GM12878 (cell line): ENCODE measurements around the gene CSNK1G3. TPM values are rescaled to one million over a fixed set of nuclear protein-coding genes. Genes with fewer than 3 reads are reported as not detected.

Source experiments
- ATAC-seq: fragments of 200-7000 bp; cut with Tn5 transposase; 3 replicates; pipeline ENCODE4 v1.9.1; 2020; ENCODE audit warnings: mild to moderate bottlenecking, moderate library complexity
- BruUV-seq: library from RNA; stranded (reverse); fragments of 400-500 nt; replicated peaks from 2 replicates; lab custom pipeline; 2021; lab: Mats Ljungman, UMichigan
- CTCF ChIA-PET: fragments of 300-600 bp; sonication (Branson Sonifier 250); formaldehyde crosslinking; extraction: SDS; loops from one replicate; lab custom pipeline; 2021; ENCODE audit warnings: inconsistent platforms; lab: Yijun Ruan, JAX
- POLR2A ChIA-PET: fragments of 350-600 bp; formaldehyde crosslinking; extraction: SDS; loops from one replicate; lab custom pipeline; 2021; ENCODE audit warnings: inconsistent platforms; lab: Charles Lee
- RAD21 ChIA-PET: fragments of 300-600 bp; sonication (Branson Sonifier 250); formaldehyde crosslinking; loops from one replicate; lab custom pipeline; 2023; ENCODE audit warnings: antibody characterized with exemption; ENCODE audit not compliant: unreplicated experiment; lab: Charles Lee
- SMC1A ChIA-PET: fragments of 300-600 bp; sonication (Branson Sonifier 250); formaldehyde crosslinking; loops from one replicate; lab custom pipeline; 2023; ENCODE audit not compliant: unreplicated experiment, uncharacterized antibody; lab: Charles Lee
- DNase-seq: peaks from one replicate; pipeline ENCODE4 v3.0.0-alpha.2; 2011; ENCODE audit warnings: low read depth, low spot score
- FAIRE-seq: peaks from 3 replicates; lab custom pipeline; 2011; peaks lifted over from hg19 to GRCh38; lab: Jason Lieb, UNC
- H2AFZ ChIP-seq: 2 replicates; pipeline ENCODE4 v1.6.0; 2011; ENCODE audit warnings: low read depth, low read length, control low read depth; ENCODE audit not compliant: control insufficient read depth
- H3K27ac ChIP-seq: 2 replicates; pipeline ENCODE4 v1.5.1; 2011; ENCODE audit warnings: control low read depth; ENCODE audit not compliant: control insufficient read depth, insufficient read depth
- H3K27me3 ChIP-seq, 2 experiments: replicated peaks in 1 of 2; 2 replicates each; pipeline versions ENCODE4 v1.6.0 to v1.6.1; 2011; ENCODE audit warnings: low read length in 1 of 2; ENCODE audit not compliant: control insufficient read depth in 2 of 2, insufficient read depth in 2 of 2
- H3K36me3 ChIP-seq, 2 experiments: 2 replicates each; pipeline ENCODE4 v1.5.1; 2011; ENCODE audit warnings: low read length in 1 of 2; ENCODE audit not compliant: control insufficient read depth in 2 of 2, insufficient read depth in 2 of 2
- H3K4me1 ChIP-seq: 2 replicates; pipeline ENCODE4 v1.6.1; 2011; ENCODE audit warnings: mild to moderate bottlenecking, low read length, moderate library complexity, mixed read lengths; ENCODE audit not compliant: control insufficient read depth, insufficient read depth
- H3K4me2 ChIP-seq: 2 replicates; pipeline ENCODE4 v1.6.0; 2011; ENCODE audit warnings: control low read depth; ENCODE audit not compliant: control insufficient read depth, insufficient read depth
- H3K4me3 ChIP-seq: fragments of 200-600 bp; sonication (generic); 2 replicates; pipeline ENCODE4 v1.5.1; 2016
- H3K79me2 ChIP-seq: 2 replicates; pipeline ENCODE4 v1.6.0; 2011; ENCODE audit warnings: low read length; ENCODE audit not compliant: control insufficient read depth, insufficient read depth
- H3K9ac ChIP-seq: 2 replicates; pipeline ENCODE4 v1.8.0; 2011; ENCODE audit warnings: low read length, control low read depth, mixed read lengths; ENCODE audit not compliant: control insufficient read depth, insufficient read depth
- H3K9me3 ChIP-seq: replicated peaks from 3 replicates; pipeline ENCODE4 v1.5.1; 2011; ENCODE audit warnings: mild to moderate bottlenecking, low read length; ENCODE audit not compliant: control insufficient read depth, insufficient read depth
- H4K20me1 ChIP-seq: 2 replicates; pipeline ENCODE4 v1.6.0; 2011; ENCODE audit not compliant: control insufficient read depth, insufficient read depth
- ASH2L ChIP-seq: fragments of 300-600, 200-600 bp; sonication (generic); IDR thresholded peaks from 2 replicates; pipeline ENCODE4 v1.6.1; 2017; ENCODE audit warnings: low read depth, mild to moderate bottlenecking, borderline replicate concordance
- BCLAF1 ChIP-seq: fragments of 450-650 bp; IDR thresholded peaks from 2 replicates; pipeline ENCODE4 v1.6.1; 2017; ENCODE audit warnings: antibody characterized with exemption, mild to moderate bottlenecking, moderate library complexity
- CBFB ChIP-seq: IDR thresholded peaks from 2 replicates; pipeline ENCODE4 v1.6.1; 2016; ENCODE audit warnings: antibody characterized with exemption, low read depth
- E2F8 ChIP-seq: fragments of 450-650 bp; IDR thresholded peaks from 2 replicates; pipeline ENCODE4 v1.6.1; 2018; ENCODE audit warnings: mild to moderate bottlenecking, low read depth, moderate library complexity; ENCODE audit not compliant: partially characterized antibody
- EP300 ChIP-seq, 2 experiments: fragments of 150-350 bp in 1 of 2; IDR thresholded peaks; 2 replicates each; pipeline ENCODE4 v1.6.1; 2011 to 2012; ENCODE audit warnings: low read depth in 2 of 2, low read length in 2 of 2, borderline replicate concordance in 1 of 2, improper control_type of control experiment in 1 of 2, inconsistent platforms in 1 of 2; ENCODE audit not compliant: control insufficient read depth in 1 of 2
- FOS ChIP-seq: IDR thresholded peaks from 3 replicates; pipeline ENCODE4 v1.6.1; 2011; ENCODE audit warnings: borderline replicate concordance; ENCODE audit not compliant: insufficient read length; ENCODE audit errors: extremely low read depth
- HDGF ChIP-seq: fragments of 450-650 bp; IDR thresholded peaks from 2 replicates; pipeline ENCODE4 v1.6.1; 2016; ENCODE audit warnings: antibody characterized with exemption
- IRF3 ChIP-seq: fragments of 450-650 bp; IDR thresholded peaks from 2 replicates; pipeline ENCODE4 v1.6.1; 2014; ENCODE audit warnings: mild to moderate bottlenecking
- PML ChIP-seq: IDR thresholded peaks from 2 replicates; pipeline ENCODE4 v1.6.1; 2012; ENCODE audit warnings: low read length, inconsistent platforms
- TARDBP ChIP-seq: IDR thresholded peaks from 2 replicates; pipeline ENCODE4 v1.6.1; 2016; ENCODE audit warnings: borderline replicate concordance
- TBL1XR1 ChIP-seq: IDR thresholded peaks from 2 replicates; pipeline ENCODE4 v1.6.1; 2012; ENCODE audit warnings: low read depth, low read length, improper control_type of control experiment
- in situ Hi-C: fragments of 300-500 bp; cut with MboI; formaldehyde crosslinking; loops from 9 replicates; pipeline ENCODE4 v1.14.3; 2018; ENCODE audit warnings: mixed read lengths
- intact Hi-C: fragments of 100-400 bp; cut with micrococcal nuclease; formaldehyde crosslinking; loops from one replicate; pipeline ENCODE4 v1.14.2; 2022; ENCODE audit not compliant: unreplicated experiment
- polyA plus RNA-seq, 11 experiments: library from polyadenylated mRNA; depleted of rRNA in 4 of 11; unstranded in 6 of 11; stranded (reverse) in 5 of 11; fragments of >200 nt; fragmentation: Nextera tagmentation in 4 of 11; fragmentation: Illumina TruSeq in 1 of 11; extraction: Ambion mirVana in 4 of 11; extraction: Trizol in 1 of 11; gene quantifications; 1 replicate in 1 of 11; 2 replicates in 10 of 11; pipeline versions ENCODE4 v1.2.1 to v1.2.3, GENCODE V29; 2011 to 2016; ENCODE audit warnings: inconsistent platforms in 2 of 11, missing spikeins in 2 of 11, low read depth in 1 of 11
- total RNA-seq, 4 experiments: library from RNA; depleted of rRNA in 3 of 4; stranded (reverse); fragments of >200 nt in 3 of 4; fragmentation: Illumina TruSeq in 1 of 4; extraction: Trizol in 1 of 4; gene quantifications; 2 replicates each; pipeline versions ENCODE4 v1.2.1 to v1.2.3, GENCODE V29; 2013 to 2021

CSNK1G3 gene
- total and polyA plus RNA-seq, 10 of the 15 experiments (the other 5 are each of a cell fraction or from before 2014, with no cell fraction given), result 7.4 to 24.1 (median 17.9) TPM

GRCh38 chr5:123474228-123474627 lies 37.7 kb upstream of the CSNK1G3 start:
- H3K4me1 ChIP-seq, result no peaks in the 10 kb centered on the region
- no peaks in the 10 kb centered on the region; the same call in 2 of the 3 replicates for H3K9me3 ChIP-seq
- RAD21 ChIA-PET, result no interaction called here
- intact Hi-C loops (no loop called here), in situ Hi-C loops (no loop called here)
- TF ChIP-seq IRF3 (no peak), E2F8 (no peak), CBFB (no peak), HDGF (no peak), TBL1XR1 (no peak), EP300 (IDR thresholded peaks at IDR 0.05; ENCODE audit: borderline replicate concordance in 1 of 2, control insufficient read depth in 1 of 2, low read depth in 2 of 2, low read length in 2 of 2) (no peak), FOS (no peak), BCLAF1 (no peak), ASH2L (no peak), PML (no peak), TARDBP (no peak)
- no TSS peak for BruUV-seq
- POLR2A ChIA-PET, result no interaction called here
- ATAC-seq (no peak), DNase-seq (no peak), FAIRE-seq (no peak)
- no peak overlapping the region for H3K9ac ChIP-seq
- H3K27me3 ChIP-seq, result no peaks in the 10 kb centered on the region; a peak in 2 of 4 replicates
- H3K36me3 ChIP-seq, result no peaks in the 10 kb centered on the region
- no peak overlapping the region for H3K4me3 ChIP-seq
- CTCF ChIA-PET, result no interaction called here
- H2AFZ ChIP-seq, result no peak overlapping the region
- SMC1A ChIA-PET, result no interaction called here
- H3K4me2 ChIP-seq, result no peak overlapping the region
- no peak overlapping the region for H3K27ac ChIP-seq
- H4K20me1 ChIP-seq, result no peaks in the 10 kb centered on the region
- H3K79me2 ChIP-seq, result no peaks in the 10 kb centered on the region
